GM23338 (cell line): ENCODE data around the gene CCDC69.

Source experiments
- CREB1 ChIP-seq: fragments of 250-450 bp; sonication (Bioruptor Pico); IDR thresholded peaks from 2 replicates; pipeline ENCODE4 v1.5.0; 2020; ENCODE audit warnings: low read depth, mild to moderate bottlenecking, moderate library complexity
- EZH2 ChIP-seq: fragments of 200-600 bp; sonication (generic); IDR thresholded peaks from one replicate; pipeline ENCODE4 v1.8.0; 2017; ENCODE audit warnings: antibody characterized with exemption, mild to moderate bottlenecking, low read depth; ENCODE audit not compliant: unreplicated experiment
- EZH2phosphoT487 ChIP-seq: fragments of 200-600 bp; sonication (generic); IDR thresholded peaks from one replicate; pipeline ENCODE4 v1.8.1; 2018; ENCODE audit warnings: antibody characterized with exemption; ENCODE audit not compliant: unreplicated experiment
- JUNB ChIP-seq: IDR thresholded peaks from one replicate; pipeline ENCODE4 v1.6.1; 2016; ENCODE audit warnings: antibody characterized with exemption; ENCODE audit not compliant: unreplicated experiment
- NANOG ChIP-seq: IDR thresholded peaks from 2 replicates; pipeline ENCODE4 v1.6.1; 2016; ENCODE audit warnings: antibody characterized with exemption, borderline replicate concordance
- POLR2AphosphoS5 ChIP-seq: IDR thresholded peaks from 2 replicates; pipeline ENCODE4 v1.6.1; 2016; ENCODE audit warnings: antibody characterized with exemption, low read depth
- ZNF114 ChIP-seq: fragments of 250-450 bp; sonication (Bioruptor Pico); IDR thresholded peaks from 2 replicates; pipeline ENCODE4 v1.5.0; 2020; ENCODE audit warnings: mild to moderate bottlenecking, moderate library complexity
- ZNF331 ChIP-seq: fragments of 250-450 bp; sonication (Bioruptor Pico); IDR thresholded peaks from 2 replicates; pipeline ENCODE4 v1.5.0; 2020; ENCODE audit warnings: low read depth, mild to moderate bottlenecking, moderate library complexity
- TF ChIP-seq, protein P1 (sequence below), 2 experiments: fragments of 200-600 bp in 1 of 2; sonication (generic) in 1 of 2; conservative IDR thresholded peaks; 2 replicates each; pipeline versions ENCODE4 v1.5.1 to v1.6.1; 2016 to 2017; ENCODE audit warnings: antibody characterized with exemption in 2 of 2, low read depth in 2 of 2, mild to moderate bottlenecking in 2 of 2, moderate library complexity in 1 of 2
- TF ChIP-seq, protein P2 (sequence below): IDR thresholded peaks from one replicate; pipeline ENCODE4 v1.6.1; 2018; ENCODE audit warnings: antibody characterized with exemption; ENCODE audit not compliant: unreplicated experiment
- TF ChIP-seq, protein P3 (sequence below): IDR thresholded peaks from 2 replicates; pipeline ENCODE4 v1.6.1; 2016; ENCODE audit warnings: antibody characterized with exemption

DNA sequence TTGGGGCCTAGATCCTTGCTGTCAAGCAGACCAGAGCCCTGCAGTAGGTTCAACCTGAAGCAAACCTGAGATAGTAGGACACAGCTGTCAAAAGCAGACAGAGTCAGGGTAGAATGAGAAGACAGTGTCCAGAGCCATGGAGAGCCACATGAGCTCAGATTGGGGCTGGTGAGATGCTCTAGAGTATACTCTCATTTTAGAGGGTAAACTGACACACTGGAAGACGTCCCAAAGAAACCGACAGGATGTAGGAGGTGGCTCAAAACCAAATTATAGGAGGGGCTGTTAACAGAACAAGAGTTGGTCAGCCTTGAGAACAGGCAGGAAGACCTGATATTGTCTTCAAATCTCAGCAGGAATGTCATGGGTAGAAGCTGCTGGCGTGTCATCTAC, 11.5 kb downstream of the CCDC69 start:
- no peak for TF ChIP-seq EZH2phosphoT487
- TF ChIP-seq JUNB: no peak
- TF ChIP-seq, protein P1, sequence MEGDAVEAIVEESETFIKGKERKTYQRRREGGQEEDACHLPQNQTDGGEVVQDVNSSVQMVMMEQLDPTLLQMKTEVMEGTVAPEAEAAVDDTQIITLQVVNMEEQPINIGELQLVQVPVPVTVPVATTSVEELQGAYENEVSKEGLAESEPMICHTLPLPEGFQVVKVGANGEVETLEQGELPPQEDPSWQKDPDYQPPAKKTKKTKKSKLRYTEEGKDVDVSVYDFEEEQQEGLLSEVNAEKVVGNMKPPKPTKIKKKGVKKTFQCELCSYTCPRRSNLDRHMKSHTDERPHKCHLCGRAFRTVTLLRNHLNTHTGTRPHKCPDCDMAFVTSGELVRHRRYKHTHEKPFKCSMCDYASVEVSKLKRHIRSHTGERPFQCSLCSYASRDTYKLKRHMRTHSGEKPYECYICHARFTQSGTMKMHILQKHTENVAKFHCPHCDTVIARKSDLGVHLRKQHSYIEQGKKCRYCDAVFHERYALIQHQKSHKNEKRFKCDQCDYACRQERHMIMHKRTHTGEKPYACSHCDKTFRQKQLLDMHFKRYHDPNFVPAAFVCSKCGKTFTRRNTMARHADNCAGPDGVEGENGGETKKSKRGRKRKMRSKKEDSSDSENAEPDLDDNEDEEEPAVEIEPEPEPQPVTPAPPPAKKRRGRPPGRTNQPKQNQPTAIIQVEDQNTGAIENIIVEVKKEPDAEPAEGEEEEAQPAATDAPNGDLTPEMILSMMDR (conservative IDR thresholded peaks at IDR 0.05; ENCODE audit: low read depth in 2 of 2): no peak
- no peak for TF ChIP-seq POLR2AphosphoS5
- TF ChIP-seq CREB1 (CRISPR knock-in tag): no peak
- TF ChIP-seq, protein P2, sequence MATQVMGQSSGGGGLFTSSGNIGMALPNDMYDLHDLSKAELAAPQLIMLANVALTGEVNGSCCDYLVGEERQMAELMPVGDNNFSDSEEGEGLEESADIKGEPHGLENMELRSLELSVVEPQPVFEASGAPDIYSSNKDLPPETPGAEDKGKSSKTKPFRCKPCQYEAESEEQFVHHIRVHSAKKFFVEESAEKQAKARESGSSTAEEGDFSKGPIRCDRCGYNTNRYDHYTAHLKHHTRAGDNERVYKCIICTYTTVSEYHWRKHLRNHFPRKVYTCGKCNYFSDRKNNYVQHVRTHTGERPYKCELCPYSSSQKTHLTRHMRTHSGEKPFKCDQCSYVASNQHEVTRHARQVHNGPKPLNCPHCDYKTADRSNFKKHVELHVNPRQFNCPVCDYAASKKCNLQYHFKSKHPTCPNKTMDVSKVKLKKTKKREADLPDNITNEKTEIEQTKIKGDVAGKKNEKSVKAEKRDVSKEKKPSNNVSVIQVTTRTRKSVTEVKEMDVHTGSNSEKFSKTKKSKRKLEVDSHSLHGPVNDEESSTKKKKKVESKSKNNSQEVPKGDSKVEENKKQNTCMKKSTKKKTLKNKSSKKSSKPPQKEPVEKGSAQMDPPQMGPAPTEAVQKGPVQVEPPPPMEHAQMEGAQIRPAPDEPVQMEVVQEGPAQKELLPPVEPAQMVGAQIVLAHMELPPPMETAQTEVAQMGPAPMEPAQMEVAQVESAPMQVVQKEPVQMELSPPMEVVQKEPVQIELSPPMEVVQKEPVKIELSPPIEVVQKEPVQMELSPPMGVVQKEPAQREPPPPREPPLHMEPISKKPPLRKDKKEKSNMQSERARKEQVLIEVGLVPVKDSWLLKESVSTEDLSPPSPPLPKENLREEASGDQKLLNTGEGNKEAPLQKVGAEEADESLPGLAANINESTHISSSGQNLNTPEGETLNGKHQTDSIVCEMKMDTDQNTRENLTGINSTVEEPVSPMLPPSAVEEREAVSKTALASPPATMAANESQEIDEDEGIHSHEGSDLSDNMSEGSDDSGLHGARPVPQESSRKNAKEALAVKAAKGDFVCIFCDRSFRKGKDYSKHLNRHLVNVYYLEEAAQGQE: no peak
- no peak for TF ChIP-seq EZH2
- no peak for TF ChIP-seq ZNF114 (CRISPR knock-in tag)
- no peak for TF ChIP-seq NANOG
- TF ChIP-seq, protein P3, sequence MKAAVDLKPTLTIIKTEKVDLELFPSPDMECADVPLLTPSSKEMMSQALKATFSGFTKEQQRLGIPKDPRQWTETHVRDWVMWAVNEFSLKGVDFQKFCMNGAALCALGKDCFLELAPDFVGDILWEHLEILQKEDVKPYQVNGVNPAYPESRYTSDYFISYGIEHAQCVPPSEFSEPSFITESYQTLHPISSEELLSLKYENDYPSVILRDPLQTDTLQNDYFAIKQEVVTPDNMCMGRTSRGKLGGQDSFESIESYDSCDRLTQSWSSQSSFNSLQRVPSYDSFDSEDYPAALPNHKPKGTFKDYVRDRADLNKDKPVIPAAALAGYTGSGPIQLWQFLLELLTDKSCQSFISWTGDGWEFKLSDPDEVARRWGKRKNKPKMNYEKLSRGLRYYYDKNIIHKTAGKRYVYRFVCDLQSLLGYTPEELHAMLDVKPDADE: no peak
- TF ChIP-seq ZNF331 (CRISPR knock-in tag): no peak
